IMR-90 (cell line): ENCODE results near the gene SEC14L6.

ENCODE experiments used
- CEBPB ChIP-seq: IDR thresholded peaks from 2 replicates; pipeline ENCODE4 v1.6.1; 2012; ENCODE audit warnings: low read depth, low read length, improper control_type of control experiment
- CTCF ChIP-seq: conservative IDR thresholded peaks from 2 replicates; pipeline ENCODE4 v1.5.1; 2012; ENCODE audit warnings: mild to moderate bottlenecking, low read depth, low read length, improper control_type of control experiment
- MAZ ChIP-seq: IDR thresholded peaks from 2 replicates; pipeline ENCODE4 v1.6.1; 2012; ENCODE audit warnings: low read depth, mild to moderate bottlenecking, low read length, improper control_type of control experiment, moderate library complexity, borderline replicate concordance
- POLR2A ChIP-seq: IDR thresholded peaks from 2 replicates; pipeline ENCODE4 v1.6.1; 2012; ENCODE audit warnings: mild to moderate bottlenecking, low read depth, low read length
- RFX5 ChIP-seq: IDR thresholded peaks from 2 replicates; pipeline ENCODE4 v1.8.0; 2012; ENCODE audit warnings: low read depth, mild to moderate bottlenecking, low read length, moderate library complexity
- SMC3 ChIP-seq: fragments of 150-350 bp; IDR thresholded peaks from 2 replicates; pipeline ENCODE4 v1.6.1; 2016; ENCODE audit warnings: low read depth, mild to moderate bottlenecking, antibody characterized with exemption, low read length, moderate library complexity
- USF2 ChIP-seq: fragments of 150-350 bp; IDR thresholded peaks from 2 replicates; pipeline ENCODE4 v1.6.1; 2017; ENCODE audit warnings: mild to moderate bottlenecking, antibody characterized with exemption, low read length, low read depth

GRCh38 chr22:30506507-30506968, 40.0 kb downstream of the SEC14L6 start:
- TF ChIP-seq CTCF (no peak), POLR2A (no peak), SMC3 (no peak), CEBPB (no peak), MAZ (no peak), USF2 (no peak), RFX5 (no peak)
